ENCODE measurements around the gene ZNF668.

The ZNF668 gene

GRCh38 chr16:31073970-31074813 is at the start of gene ZNF668, which contains the start of gene ZNF646:
Gene ZNF668, minus strand, starts transcription at chr16:31074240. Its CDS starts 9,781 bp downstream, at chr16:31064459.
Gene ZNF646, plus strand, starts transcription at chr16:31074422. Its CDS starts 1,903 bp downstream, at chr16:31076325.
- no peak for TF ChIP-seq CTCF (IDR thresholded peaks at IDR 0.05; ENCODE audit: low read depth, low read length, missing control alignments)

GRCh38 chr16:31120129-31120528 is 46.1 kb upstream of the ZNF668 start:
- no peak for DNase-seq (ENCODE audit: low read depth)
- TF ChIP-seq CTCF (IDR thresholded peaks at IDR 0.05; ENCODE audit: low read depth, low read length, missing control alignments) = no peak
- H3K4me3 ChIP-seq (ENCODE audit: low read depth, low read length) = no peak overlapping the region

More at GRCh38 chr16:31073970-31074813, at the start of gene ZNF668, which contains the start of gene ZNF646:
- peak within 1 kb of the TSS; percentile 97 for H3K4me3 ChIP-seq (ENCODE audit: low read depth, low read length)
- DNase-seq (ENCODE audit: low read depth) = peak; percentile 99

GRCh38 chr16:31118223-31119155 is 44.4 kb upstream of the ZNF668 start:
- peak overlapping the region; percentile 72 for H3K4me3 ChIP-seq (ENCODE audit: low read depth, low read length)
- DNase-seq (ENCODE audit: low read depth) = no peak

GRCh38 chr16:31117384-31118222 is 43.6 kb upstream of the ZNF668 start, which contains the start of gene KAT8:
Gene KAT8, plus strand, starts transcription at chr16:31117664. Its CDS starts 18 bp downstream, at chr16:31117682.
- TF ChIP-seq CTCF (IDR thresholded peaks at IDR 0.05; ENCODE audit: low read depth, low read length, missing control alignments) = no peak
- peak; percentile 92 for DNase-seq (ENCODE audit: low read depth)
- H3K4me3 ChIP-seq (ENCODE audit: low read depth, low read length) = peak within 1 kb of the TSS; percentile 72

More at GRCh38 chr16:31118223-31119155, 44.4 kb upstream of the ZNF668 start:
- TF ChIP-seq CTCF (IDR thresholded peaks at IDR 0.05; ENCODE audit: low read depth, low read length, missing control alignments) = no peak

GRCh38 chr16:31114468-31114867 is 40.4 kb upstream of the ZNF668 start:
- TF ChIP-seq CTCF (IDR thresholded peaks at IDR 0.05; ENCODE audit: low read depth, low read length, missing control alignments) = no peak
- no peak overlapping the region for H3K4me3 ChIP-seq (ENCODE audit: low read depth, low read length)
- no peak for DNase-seq (ENCODE audit: low read depth)
